Measurements from ENCODE around the gene HNRNPDL. TPM values are rescaled to one million over a fixed set of nuclear protein-coding genes. Genes with fewer than 3 reads are reported as not detected.

The HNRNPDL gene
- polyA plus RNA-seq, 4 donors = 96.6 to 335 (median 158) TPM

- 82 to 88% (median 85%) methylated on average over 18 of the region's 18 CpGs for WGBS, 3 donors
- Histone ChIP-seq H3K9me3 (ENCODE audit: control insufficient read depth in 2 of 2, insufficient read depth in 1 of 2, low read depth in 1 of 2, low read length in 1 of 2) (no peaks in the 10 kb centered on the region), H3K4me1 (ENCODE audit: control insufficient read depth in 3 of 3, insufficient read depth in 2 of 3, low read depth in 1 of 3, low read length in 2 of 3) (peaks cover 0 to 7% (median 6%) of the 10 kb centered on the region in 3 donors), H3K4me3 (ENCODE audit: low read depth in 1 of 3, low read length in 3 of 3) (no peak overlapping the region), H3K36me3 (ENCODE audit: control insufficient read depth in 3 of 3, insufficient read depth in 2 of 3, low read depth in 1 of 3, low read length in 3 of 3) (peaks cover 0 to 20% (median 1%) of the 10 kb centered on the region in 3 donors), H3K27me3 (ENCODE audit: control insufficient read depth in 3 of 3, insufficient read depth in 3 of 3, low read length in 3 of 3) (no peaks in the 10 kb centered on the region), H3K27ac (ENCODE audit: low read depth in 1 of 3, low read length in 2 of 3) (no peak overlapping the region)
- DNase-seq (no peak), FAIRE-seq (no peak)
Observed at GRCh38 chr4:82432596-82432995, 2.3 kb upstream of the HNRNPDL start.

GRCh38 chr4:82431831-82432230 lies 1.6 kb upstream of the HNRNPDL start:
- WGBS, 3 donors = 88 to 93% (median 93%) methylated on average over 4 of the region's 4 CpGs
- DNase-seq = no peak
- peaks cover 0 to 7% (median 7%) of the 10 kb centered on the region in 3 donors for H3K4me1 ChIP-seq (ENCODE audit: control insufficient read depth in 3 of 3, insufficient read depth in 2 of 3, low read depth in 1 of 3, low read length in 2 of 3)
- no peak overlapping the region for H3K4me3 ChIP-seq (ENCODE audit: low read depth in 1 of 3, low read length in 3 of 3)
- H3K27me3 ChIP-seq (ENCODE audit: control insufficient read depth in 3 of 3, insufficient read depth in 3 of 3, low read length in 3 of 3) = no peaks in the 10 kb centered on the region
- no peaks in the 10 kb centered on the region for H3K9me3 ChIP-seq (ENCODE audit: control insufficient read depth in 2 of 2, insufficient read depth in 1 of 2, low read depth in 1 of 2, low read length in 1 of 2)
- H3K27ac ChIP-seq (ENCODE audit: low read depth in 1 of 3, low read length in 2 of 3) = no peak overlapping the region
- peaks cover 2 to 23% (median 3%) of the 10 kb centered on the region in 3 donors for H3K36me3 ChIP-seq (ENCODE audit: control insufficient read depth in 3 of 3, insufficient read depth in 2 of 3, low read depth in 1 of 3, low read length in 3 of 3)
- no peak for FAIRE-seq

- Histone ChIP-seq H3K4me1 (ENCODE audit: control insufficient read depth in 3 of 3, insufficient read depth in 2 of 3, low read depth in 1 of 3, low read length in 2 of 3) (peaks cover 0 to 7% (median 7%) of the 10 kb centered on the region in 3 donors), H3K4me3 (ENCODE audit: low read depth in 1 of 3, low read length in 3 of 3) (peak overlapping the region; percentile 75 to 98 (median 98)), H3K9me3 (ENCODE audit: control insufficient read depth in 2 of 2, insufficient read depth in 1 of 2, low read depth in 1 of 2, low read length in 1 of 2) (no peaks in the 10 kb centered on the region), H3K27me3 (ENCODE audit: control insufficient read depth in 3 of 3, insufficient read depth in 3 of 3, low read length in 3 of 3) (no peaks in the 10 kb centered on the region), H3K27ac (ENCODE audit: low read depth in 1 of 3, low read length in 2 of 3) (peak overlapping the region; percentile 96 to 100 (median 97)), H3K36me3 (ENCODE audit: control insufficient read depth in 3 of 3, insufficient read depth in 2 of 3, low read depth in 1 of 3, low read length in 3 of 3) (peaks cover 3 to 18% (median 9%) of the 10 kb centered on the region in 3 donors)
- DNase-seq (peak; percentile 65 to 78), FAIRE-seq (no peak)
- WGBS, 3 donors = 3 to 4% (median 3%) methylated on average over 32 to 33 of the region's 33 CpGs
Observed at GRCh38 chr4:82430964-82431745, 893 bp upstream of the HNRNPDL start.

- H3K9me3 ChIP-seq (ENCODE audit: control insufficient read depth in 2 of 2, insufficient read depth in 1 of 2, low read depth in 1 of 2, low read length in 1 of 2) = no peaks in the 10 kb centered on the region
- H3K4me3 ChIP-seq (ENCODE audit: low read depth in 1 of 3, low read length in 3 of 3) = peak overlapping the region; percentile 75 to 98 (median 98)
- 0 to 1% (median 0%) methylated on average over 46 to 58 of the region's 58 CpGs for WGBS, 3 donors
- FAIRE-seq (no peak), DNase-seq (no peak)
- peak overlapping the region; percentile 96 to 100 (median 97) for H3K27ac ChIP-seq (ENCODE audit: low read depth in 1 of 3, low read length in 2 of 3)
- no peaks in the 10 kb centered on the region for H3K27me3 ChIP-seq (ENCODE audit: control insufficient read depth in 3 of 3, insufficient read depth in 3 of 3, low read length in 3 of 3)
- H3K4me1 ChIP-seq (ENCODE audit: control insufficient read depth in 3 of 3, insufficient read depth in 2 of 3, low read depth in 1 of 3, low read length in 2 of 3) = peaks cover 0 to 7% (median 7%) of the 10 kb centered on the region in 3 donors
- H3K36me3 ChIP-seq (ENCODE audit: control insufficient read depth in 3 of 3, insufficient read depth in 2 of 3, low read depth in 1 of 3, low read length in 3 of 3) = peaks cover 5 to 18% (median 9%) of the 10 kb centered on the region in 3 donors
Observed at GRCh38 chr4:82429728-82430192, 502 bp downstream of the HNRNPDL start.

- Histone ChIP-seq H3K27ac (ENCODE audit: low read depth in 1 of 3, low read length in 2 of 3) (peak overlapping the region; percentile 96 to 100 (median 97)), H3K4me1 (ENCODE audit: control insufficient read depth in 3 of 3, insufficient read depth in 2 of 3, low read depth in 1 of 3, low read length in 2 of 3) (peaks cover 0 to 7% (median 7%) of the 10 kb centered on the region in 3 donors), H3K9me3 (ENCODE audit: control insufficient read depth in 2 of 2, insufficient read depth in 1 of 2, low read depth in 1 of 2, low read length in 1 of 2) (no peaks in the 10 kb centered on the region), H3K27me3 (ENCODE audit: control insufficient read depth in 3 of 3, insufficient read depth in 3 of 3, low read length in 3 of 3) (no peaks in the 10 kb centered on the region), H3K36me3 (ENCODE audit: control insufficient read depth in 3 of 3, insufficient read depth in 2 of 3, low read depth in 1 of 3, low read length in 3 of 3) (peaks cover 7 to 16% (median 9%) of the 10 kb centered on the region in 3 donors), H3K4me3 (ENCODE audit: low read depth in 1 of 3, low read length in 3 of 3) (peak overlapping the region; percentile 75 to 98 (median 98))
- 0% methylated on average over 64 to 83 of the region's 83 CpGs for WGBS, 3 donors
- no peak for FAIRE-seq
- DNase-seq = peak; percentile 91 to 99
Observed at GRCh38 chr4:82428969-82429727, 1.1 kb downstream of the HNRNPDL start.

GRCh38 chr4:82428526-82428968 lies 1.7 kb downstream of the HNRNPDL start:
- DNase-seq (no peak), FAIRE-seq (no peak)
- Histone ChIP-seq H3K27me3 (ENCODE audit: control insufficient read depth in 3 of 3, insufficient read depth in 3 of 3, low read length in 3 of 3) (no peaks in the 10 kb centered on the region), H3K4me3 (ENCODE audit: low read depth in 1 of 3, low read length in 3 of 3) (peak overlapping the region; percentile 75 to 98 (median 84)), H3K4me1 (ENCODE audit: control insufficient read depth in 3 of 3, insufficient read depth in 2 of 3, low read depth in 1 of 3, low read length in 2 of 3) (peaks cover 0 to 7% (median 7%) of the 10 kb centered on the region in 3 donors), H3K36me3 (ENCODE audit: control insufficient read depth in 3 of 3, insufficient read depth in 2 of 3, low read depth in 1 of 3, low read length in 3 of 3) (peaks cover 7 to 16% (median 9%) of the 10 kb centered on the region in 3 donors), H3K27ac (ENCODE audit: low read depth in 1 of 3, low read length in 2 of 3) (peak overlapping the region in 1 of 3 donors; percentile 96), H3K9me3 (ENCODE audit: control insufficient read depth in 2 of 2, insufficient read depth in 1 of 2, low read depth in 1 of 2, low read length in 1 of 2) (no peaks in the 10 kb centered on the region)
- WGBS, 3 donors = 0% methylated on average over 14 of the region's 14 CpGs

- no peak for DNase-seq
- Histone ChIP-seq H3K4me1 (ENCODE audit: control insufficient read depth in 3 of 3, insufficient read depth in 2 of 3, low read depth in 1 of 3, low read length in 2 of 3) (peaks cover 0 to 4% (median 0%) of the 10 kb centered on the region in 3 donors), H3K9me3 (ENCODE audit: control insufficient read depth in 2 of 2, insufficient read depth in 1 of 2, low read depth in 1 of 2, low read length in 1 of 2) (no peaks in the 10 kb centered on the region), H3K27ac (ENCODE audit: low read depth in 1 of 3, low read length in 2 of 3) (no peak overlapping the region), H3K27me3 (ENCODE audit: control insufficient read depth in 3 of 3, insufficient read depth in 3 of 3, low read length in 3 of 3) (no peaks in the 10 kb centered on the region), H3K4me3 (ENCODE audit: low read depth in 1 of 3, low read length in 3 of 3) (no peak overlapping the region), H3K36me3 (ENCODE audit: control insufficient read depth in 3 of 3, insufficient read depth in 2 of 3, low read depth in 1 of 3, low read length in 3 of 3) (peaks cover 7 to 14% (median 14%) of the 10 kb centered on the region in 3 donors)
- 88 to 91% (median 88%) methylated on average over 10 of the region's 10 CpGs for WGBS, 3 donors
- FAIRE-seq = no peak
Observed at GRCh38 chr4:82425478-82425877, 4.8 kb downstream of the HNRNPDL start.
